ENCODE measurements around the gene PRRX2. TPM values are rescaled to one million over a fixed set of nuclear protein-coding genes. Genes with fewer than 3 reads are reported as not detected.

Gene PRRX2
- total and polyA plus RNA-seq, 2 of the 4 experiments (the other 2 are of a cell fraction): 12.7 to 35.5 TPM

GRCh38 chr9:129673602-129674001, 8.2 kb downstream of the PRRX2 start:
- H3K4me2 ChIP-seq (ENCODE audit: low read depth, low read length): no peak overlapping the region
- no peak overlapping the region for H3K27ac ChIP-seq (ENCODE audit: insufficient read depth, low read length)
- H3K27me3 ChIP-seq (ENCODE audit: control insufficient read depth, insufficient read depth, low read length): no peaks in the 10 kb centered on the region
- H4K8ac ChIP-seq (ENCODE audit: low read depth in 2 of 2, low read length in 2 of 2): no peak overlapping the region
- H2AK9ac ChIP-seq (replicated peaks; ENCODE audit: low read depth, low read length, poor library complexity): no peak overlapping the region
- peaks cover 16 to 91% of the 10 kb centered on the region in 2 experiments for H3K79me1 ChIP-seq (ENCODE audit: low read depth in 1 of 2, low read length in 2 of 2)
- H3K23ac ChIP-seq (ENCODE audit: low read depth, low read length): no peak overlapping the region
- H2BK20ac ChIP-seq (ENCODE audit: low read depth, low read length): no peak overlapping the region
- H3K9me3 ChIP-seq (ENCODE audit: control insufficient read depth, insufficient read depth, low read length): no peaks in the 10 kb centered on the region
- 60% methylated on average over 5 of the region's 12 CpGs; no CpG with 5 or more reads in 1 of the 2 experiments for WGBS, 2 experiments (ENCODE audit: extremely low coverage in 2 of 2, insufficient read length in 1 of 2)
- ATAC-seq (ENCODE audit: low read depth): no peak
- no peak overlapping the region for H2BK5ac ChIP-seq (ENCODE audit: low read depth, low read length, poor library complexity, severe bottlenecking)
- H4K20me1 ChIP-seq (ENCODE audit: insufficient read depth, low read length): peaks cover 78% of the 10 kb centered on the region
- H2BK15ac ChIP-seq (ENCODE audit: low read depth, low read length): no peak overlapping the region
- H2BK120ac ChIP-seq (ENCODE audit: low read depth, low read length): no peak overlapping the region
- H3K14ac ChIP-seq (replicated peaks; ENCODE audit: low read depth, low read length): no peak overlapping the region
- no peak overlapping the region for H4K5ac ChIP-seq (ENCODE audit: low read depth, low read length)
- BruUV-seq (replicated peaks): no TSS peak
- ChIA-PET CTCF (interaction anchor here (1.0 kb wide), 1 partner anchor 53 kb away, joined by 4 read pairs; no protein-coding TSS in a partner anchor), POLR2A (ENCODE audit: unreplicated experiment) (no interaction called here)
- no peak overlapping the region for H2AFZ ChIP-seq (replicated peaks; ENCODE audit: low read length, poor library complexity)
- TF ChIP-seq RFX5 (IDR thresholded peaks at IDR 0.05; ENCODE audit: low read depth, low read length): no peak
- no peak for TF ChIP-seq RCOR1 (IDR thresholded peaks at IDR 0.05; ENCODE audit: insufficient replicate concordance, low read length)
- no peak for TF ChIP-seq CEBPB (IDR thresholded peaks at IDR 0.05; ENCODE audit: low read depth, low read length)
- no peak for TF ChIP-seq CTCF (conservative IDR thresholded peaks at IDR 0.05; ENCODE audit: low read depth, low read length)
- TF ChIP-seq MXI1 (IDR thresholded peaks at IDR 0.05; ENCODE audit: borderline replicate concordance, low read depth, low read length): no peak
- no peak for TF ChIP-seq ELK1 (IDR thresholded peaks at IDR 0.05; ENCODE audit: borderline replicate concordance, low read depth, low read length)
- TF ChIP-seq RAD21 (IDR thresholded peaks at IDR 0.05; ENCODE audit: low read length): no peak
- no peak for TF ChIP-seq USF2 (IDR thresholded peaks at IDR 0.05; ENCODE audit: low read depth, low read length)
- TF ChIP-seq SMC3 (IDR thresholded peaks at IDR 0.05; ENCODE audit: low read depth, low read length): no peak
- no peak for TF ChIP-seq CHD1 (IDR thresholded peaks at IDR 0.05; ENCODE audit: low read depth, low read length)
- TF ChIP-seq BHLHE40 (IDR thresholded peaks at IDR 0.05; ENCODE audit: low read depth, low read length): no peak
- no peak for TF ChIP-seq FOS (IDR thresholded peaks at IDR 0.05; ENCODE audit: low read depth, low read length)
- TF ChIP-seq MAFK (IDR thresholded peaks at IDR 0.05; ENCODE audit: low read depth, low read length): no peak
- H3K4me1 ChIP-seq (ENCODE audit: control insufficient read depth, insufficient read depth, low read length): peaks cover 18% of the 10 kb centered on the region
- no peak overlapping the region for H4K91ac ChIP-seq (ENCODE audit: insufficient read depth, low read depth, low read length)
- DNase-seq: no peak
- peaks cover 28% of the 10 kb centered on the region for H3K9me1 ChIP-seq (ENCODE audit: insufficient read depth, low read length)
- H3K56ac ChIP-seq (ENCODE audit: extremely low read depth, insufficient read depth, low read length): no peak overlapping the region
- no peak overlapping the region for H3K4me3 ChIP-seq (ENCODE audit: insufficient read depth, low read depth, low read length)
- no peak overlapping the region for H3K9ac ChIP-seq (ENCODE audit: low read depth, low read length)
- dilution Hi-C loops (cut with HindIII; ENCODE audit: low sequenced_read_pairs, unreplicated experiment) (no loop called here), in situ Hi-C loops (cut with MboI; ENCODE audit: low sequenced_read_pairs) (no loop called here), intact Hi-C loops (cut with micrococcal nuclease) (no loop called here)
- no peak overlapping the region for H3K18ac ChIP-seq (ENCODE audit: low read depth, low read length)
- no peak overlapping the region for H3K4ac ChIP-seq (ENCODE audit: low read depth, low read length)
- H2AK5ac ChIP-seq (ENCODE audit: low read depth, low read length): no peak overlapping the region
- H3K36me3 ChIP-seq (ENCODE audit: control insufficient read depth, insufficient read depth, low read length): peaks cover 21% of the 10 kb centered on the region

All from IMR-90 (cell line).